ENCODE data around the gene CD70. TPM values are rescaled to one million over a fixed set of nuclear protein-coding genes. Genes with fewer than 3 reads are reported as not detected.
A peak's percentile ranks its signal among the peaks of the same experiment; 100 is the strongest.
"Not testable (repeated sequence)": the region's sequence is repeated elsewhere in the genome, so short reads cannot be mapped to it uniquely, and the experiment has no call there.

CD70 gene
- total RNA-seq, result 1 to 10 TPM in 1 of 4 donors, not detected in 3; 2.2 TPM

DNA sequence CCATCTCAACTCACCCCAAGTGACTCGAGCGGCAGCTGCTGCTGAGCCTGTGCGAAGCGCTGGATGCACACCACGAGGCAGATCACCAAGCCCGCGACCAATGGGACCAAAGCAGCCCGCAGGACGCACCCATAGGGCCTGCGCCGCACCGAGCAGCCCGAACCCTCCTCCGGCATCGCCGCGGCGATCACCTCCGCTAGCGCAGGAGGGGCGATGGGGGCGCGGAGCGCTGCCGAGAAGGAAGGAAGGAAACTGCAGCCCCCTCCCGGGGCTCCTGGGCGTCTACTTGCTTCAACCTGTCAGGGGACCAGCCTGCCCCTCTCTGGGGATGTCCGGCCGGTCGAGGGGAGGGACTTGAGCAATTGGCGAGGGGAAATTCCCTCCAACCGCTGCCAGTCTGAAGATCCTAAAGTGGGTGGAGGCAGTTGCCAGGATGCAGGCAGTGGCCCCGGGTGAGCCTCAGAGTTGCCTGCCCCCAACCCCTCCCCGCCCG is at the start of gene CD70:
Gene CD70, minus strand, starts transcription at position 324 of the 493 bp plus-strand sequence. Its CDS starts 148 bp downstream, at position 176.
- Histone ChIP-seq H3K4me3 (peak within 1 kb of the TSS in 1 of 2 donors; percentile 18), H3K27ac (no peak within 1 kb of the TSS), H3K4me1 (peaks cover 0 to 41% (median 7%) of the 10 kb centered on the region in 3 donors), H3K27me3 (peaks cover 95% of the 10 kb centered on the region), H3K36me3 (no peaks in the 10 kb centered on the region), H3K9me3 (no peaks in the 10 kb centered on the region)
- ATAC-seq, result peak; percentile 67
- WGBS, 2 donors (ENCODE audit: low coverage in 1 of 2), result 0% methylated on average over 3 of the region's 35 CpGs; no CpG with 5 or more reads in 1 of the 2 donors
- TF ChIP-seq POLR2A (IDR thresholded peaks at IDR 0.05), result no peak
- no peak for TF ChIP-seq POLR2AphosphoS5 (IDR thresholded peaks at IDR 0.05)
- no peak for TF ChIP-seq EP300 (IDR thresholded peaks at IDR 0.05)
- TF ChIP-seq, protein P1, sequence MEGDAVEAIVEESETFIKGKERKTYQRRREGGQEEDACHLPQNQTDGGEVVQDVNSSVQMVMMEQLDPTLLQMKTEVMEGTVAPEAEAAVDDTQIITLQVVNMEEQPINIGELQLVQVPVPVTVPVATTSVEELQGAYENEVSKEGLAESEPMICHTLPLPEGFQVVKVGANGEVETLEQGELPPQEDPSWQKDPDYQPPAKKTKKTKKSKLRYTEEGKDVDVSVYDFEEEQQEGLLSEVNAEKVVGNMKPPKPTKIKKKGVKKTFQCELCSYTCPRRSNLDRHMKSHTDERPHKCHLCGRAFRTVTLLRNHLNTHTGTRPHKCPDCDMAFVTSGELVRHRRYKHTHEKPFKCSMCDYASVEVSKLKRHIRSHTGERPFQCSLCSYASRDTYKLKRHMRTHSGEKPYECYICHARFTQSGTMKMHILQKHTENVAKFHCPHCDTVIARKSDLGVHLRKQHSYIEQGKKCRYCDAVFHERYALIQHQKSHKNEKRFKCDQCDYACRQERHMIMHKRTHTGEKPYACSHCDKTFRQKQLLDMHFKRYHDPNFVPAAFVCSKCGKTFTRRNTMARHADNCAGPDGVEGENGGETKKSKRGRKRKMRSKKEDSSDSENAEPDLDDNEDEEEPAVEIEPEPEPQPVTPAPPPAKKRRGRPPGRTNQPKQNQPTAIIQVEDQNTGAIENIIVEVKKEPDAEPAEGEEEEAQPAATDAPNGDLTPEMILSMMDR (IDR thresholded peaks at IDR 0.05), result no peak

DNA sequence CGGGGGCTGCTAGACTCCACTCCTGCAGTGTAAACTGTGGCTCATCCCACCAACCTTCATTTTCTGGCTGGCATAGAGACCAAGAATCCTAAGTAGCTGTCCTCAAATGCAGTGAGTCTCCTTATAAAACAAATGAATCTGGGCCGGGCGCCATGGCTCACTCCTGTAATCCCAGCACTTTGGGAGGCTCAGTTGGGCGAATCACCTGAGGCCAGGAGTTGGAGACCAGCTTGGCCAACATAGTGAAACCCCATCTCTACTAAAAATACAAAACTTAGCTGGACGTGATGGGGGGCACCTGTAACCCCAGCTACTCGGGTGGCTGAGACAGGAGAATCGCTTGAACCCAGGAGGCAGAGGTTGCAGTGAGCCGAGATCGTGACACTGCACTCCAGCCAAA is 49.4 kb upstream of the CD70 start:
- H3K4me3 ChIP-seq, H3K4me1 ChIP-seq, H3K27ac ChIP-seq, H3K36me3 ChIP-seq, ATAC-seq, H3K9me3 ChIP-seq: not testable (repeated sequence)
- peaks cover 69% of the 10 kb centered on the region for H3K27me3 ChIP-seq
- 68 to 79% methylated on average over 6 of the region's 9 CpGs for WGBS, 2 donors (ENCODE audit: low coverage in 1 of 2)

DNA sequence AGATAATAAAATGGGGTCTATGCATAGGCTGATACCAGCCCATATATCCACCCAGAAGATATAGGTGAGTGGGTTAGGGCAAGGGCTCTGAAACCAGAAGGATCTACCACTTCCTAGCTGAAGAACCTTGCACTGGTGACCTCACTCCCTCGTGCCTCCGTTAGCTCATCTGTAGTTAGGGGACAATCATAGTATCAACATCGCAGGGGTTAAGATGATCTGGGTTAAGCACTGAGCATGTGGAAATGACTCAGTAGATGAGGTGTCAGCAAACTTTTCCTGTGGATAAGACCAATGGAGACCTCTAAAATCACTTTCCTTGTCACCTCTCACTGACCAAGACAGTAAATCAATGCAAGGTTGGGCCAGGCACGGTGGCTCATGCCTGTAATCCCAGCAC is 48.5 kb upstream of the CD70 start:
- Histone ChIP-seq H3K9me3 (no peaks in the 10 kb centered on the region), H3K4me3 (no peak overlapping the region), H3K27me3 (peaks cover 64% of the 10 kb centered on the region), H3K27ac (no peak overlapping the region), H3K4me1 (no peaks in the 10 kb centered on the region), H3K36me3 (no peaks in the 10 kb centered on the region)
- 87 to 100% methylated on average over 1 to 2 of the region's 4 CpGs for WGBS, 2 donors (ENCODE audit: low coverage in 1 of 2)
- no peak for TF ChIP-seq EP300 (IDR thresholded peaks at IDR 0.05)
- TF ChIP-seq POLR2AphosphoS5 (IDR thresholded peaks at IDR 0.05), result no peak
- no peak for TF ChIP-seq POLR2A (IDR thresholded peaks at IDR 0.05)
- TF ChIP-seq, protein P1 (IDR thresholded peaks at IDR 0.05), result no peak
- no peak for ATAC-seq

- not testable (repeated sequence) for H3K36me3 ChIP-seq, H3K27ac ChIP-seq, H3K9me3 ChIP-seq, H3K4me3 ChIP-seq, ATAC-seq, H3K4me1 ChIP-seq
- WGBS, 2 donors (ENCODE audit: low coverage in 1 of 2), result 95% methylated on average over 4 of the region's 4 CpGs; no CpG with 5 or more reads in 1 of the 2 donors
- H3K27me3 ChIP-seq, result peaks cover 46% of the 10 kb centered on the region
These were observed 42.5 kb upstream of the CD70 start for GRCh38 chr19:6633456-6633813.

- H3K4me1 ChIP-seq, H3K4me3 ChIP-seq, H3K9me3 ChIP-seq, H3K36me3 ChIP-seq, ATAC-seq, H3K27ac ChIP-seq: not testable (repeated sequence)
- 23 to 30% methylated on average over 12 to 13 of the region's 26 CpGs for WGBS, 2 donors (ENCODE audit: low coverage in 1 of 2)
- TF ChIP-seq, protein P1 (IDR thresholded peaks at IDR 0.05), result peak in 3 of 4 experiments; percentile 57 to 75 (median 65)
- H3K27me3 ChIP-seq, result peaks cover 40% of the 10 kb centered on the region
These were observed 42.0 kb upstream of the CD70 start for GRCh38 chr19:6632747-6633455.

GRCh38 chr19:6632002-6632621 is 41.2 kb upstream of the CD70 start:
- no peak overlapping the region for H3K27ac ChIP-seq
- H3K27me3 ChIP-seq, result peaks cover 32% of the 10 kb centered on the region
- 6 to 40% methylated on average over 7 to 12 of the region's 12 CpGs for WGBS, 2 donors (ENCODE audit: low coverage in 1 of 2)

More at GRCh38 chr19:6632002-6632621, 41.2 kb upstream of the CD70 start:
- ATAC-seq, result no peak
- H3K4me1 ChIP-seq, result no peaks in the 10 kb centered on the region
- TF ChIP-seq POLR2A (IDR thresholded peaks at IDR 0.05), result no peak
- TF ChIP-seq, protein P1 (IDR thresholded peaks at IDR 0.05), result peak; percentile 78 to 84 (median 79)
- no peak overlapping the region for H3K4me3 ChIP-seq
- H3K36me3 ChIP-seq, result no peaks in the 10 kb centered on the region
- no peaks in the 10 kb centered on the region for H3K9me3 ChIP-seq
